H1 (cell line): ENCODE measurements around the gene AFF2. TPM values are rescaled to one million over a fixed set of nuclear protein-coding genes. Genes with fewer than 3 reads are reported as not detected.

Experiments used
- CTCF ChIA-PET: fragments of 300-600 bp; sonication (Branson Sonifier 250); formaldehyde crosslinking; loops from one replicate; lab custom pipeline; 2021; ENCODE audit not compliant: partially characterized antibody; lab: Charles Lee
- POLR2A ChIA-PET: fragments of 300-600 bp; sonication (Branson Sonifier 250); formaldehyde crosslinking; loops from one replicate; lab custom pipeline; 2021; ENCODE audit warnings: inconsistent platforms; ENCODE audit not compliant: partially characterized antibody; lab: Charles Lee
- DNase-seq, 2 experiments: peaks; one replicate each; pipeline versions ENCODE4 v3.0.0 to v3.0.0-alpha.2; 2010 to 2022; ENCODE audit warnings: low spot score in 2 of 2, low read depth in 1 of 2, mixed read lengths in 1 of 2
- FAIRE-seq: peaks from 2 replicates; lab custom pipeline; 2011; peaks lifted over from hg19 to GRCh38; lab: Jason Lieb, UNC
- H2AFZ ChIP-seq: 2 replicates; pipeline ENCODE4 v1.8.1; 2012; ENCODE audit warnings: low read length, inconsistent platforms
- H2AK5ac ChIP-seq: 2 replicates; pipeline ENCODE4 v1.6.1; 2013; ENCODE audit warnings: low read depth, low read length
- H2BK120ac ChIP-seq: replicated peaks from 2 replicates; pipeline ENCODE3; 2013; ENCODE audit warnings: low read depth, low read length, inconsistent platforms
- H2BK12ac ChIP-seq: 2 replicates; pipeline ENCODE4 v1.6.1; 2013; ENCODE audit warnings: low read depth, low read length
- H2BK15ac ChIP-seq: 2 replicates; pipeline ENCODE4 v1.6.1; 2013; ENCODE audit warnings: low read length
- H2BK20ac ChIP-seq: 2 replicates; pipeline ENCODE4 v1.6.1; 2013; ENCODE audit warnings: low read length
- H2BK5ac ChIP-seq: 2 replicates; pipeline ENCODE4 v1.6.1; 2013; ENCODE audit warnings: low read depth, low read length
- H3K14ac ChIP-seq: 2 replicates; pipeline ENCODE4 v1.6.1; 2013; ENCODE audit warnings: inconsistent platforms; ENCODE audit not compliant: insufficient read length
- H3K18ac ChIP-seq: 2 replicates; pipeline ENCODE4 v1.6.1; 2013; ENCODE audit warnings: low read length; ENCODE audit errors: extremely low read depth
- H3K23ac ChIP-seq: 2 replicates; pipeline ENCODE4 v1.6.1; 2013; ENCODE audit warnings: inconsistent platforms; ENCODE audit not compliant: insufficient read length
- H3K23me2 ChIP-seq: 2 replicates; pipeline ENCODE4 v1.6.1; 2013; ENCODE audit warnings: low read depth, low read length
- H3K27ac ChIP-seq: 2 replicates; pipeline ENCODE4 v1.6.1; 2011; ENCODE audit warnings: low read depth, low read length, inconsistent platforms
- H3K27me3 ChIP-seq, 4 experiments: replicated peaks in 1 of 4; 1 replicate in 1 of 4; 2 replicates in 3 of 4; pipeline versions ENCODE4 v1.6.1 to v1.8.1; 2011 to 2013; ENCODE audit warnings: low read length in 3 of 4, mild to moderate bottlenecking in 3 of 4, inconsistent platforms in 2 of 4, mixed read lengths in 2 of 4, moderate library complexity in 1 of 4; ENCODE audit not compliant: control insufficient read depth in 3 of 4, insufficient read depth in 3 of 4; ENCODE audit errors: extremely low read depth in 1 of 4
- H3K36me3 ChIP-seq, 4 experiments: 2 replicates each; pipeline versions ENCODE4 v1.6.1 to v1.8.1; 2011 to 2013; ENCODE audit warnings: mild to moderate bottlenecking in 4 of 4, low read length in 3 of 4, moderate library complexity in 2 of 4, control low read depth in 1 of 4, inconsistent platforms in 1 of 4; ENCODE audit not compliant: insufficient read depth in 4 of 4, control insufficient read depth in 2 of 4
- H3K4ac ChIP-seq: replicated peaks from 2 replicates; pipeline ENCODE3; 2013; ENCODE audit warnings: low read length, low read depth, mixed read lengths, inconsistent platforms; ENCODE audit not compliant: insufficient read length
- H3K4me1 ChIP-seq, 4 experiments: replicated peaks in 1 of 4; 1 replicate in 1 of 4; 2 replicates in 3 of 4; pipeline versions ENCODE4 v1.6.1 to v1.8.1; 2011 to 2013; ENCODE audit warnings: low read length in 3 of 4, inconsistent platforms in 2 of 4, mixed read lengths in 1 of 4; ENCODE audit not compliant: insufficient read depth in 4 of 4, control insufficient read depth in 3 of 4
- H3K4me2 ChIP-seq, 2 experiments: 2 replicates each; pipeline versions ENCODE4 v1.6.1 to v1.8.1; 2011 to 2013; ENCODE audit warnings: low read depth in 2 of 2, low read length in 2 of 2, control low read depth in 1 of 2, inconsistent platforms in 1 of 2, mild to moderate bottlenecking in 1 of 2; ENCODE audit not compliant: insufficient read depth in 1 of 2
- H3K4me3 ChIP-seq, 4 experiments: fragments of 200-600, 300-600 bp in 1 of 4; sonication (generic), shearing (Covaris generic), sonication (Bioruptor Twin) in 1 of 4; 2 replicates each; pipeline versions ENCODE4 v1.5.1 to v1.8.1; 2011 to 2016; ENCODE audit warnings: low read length in 4 of 4, low read depth in 3 of 4, control low read depth in 2 of 4, inconsistent platforms in 2 of 4, mild to moderate bottlenecking in 2 of 4, mixed read lengths in 1 of 4, moderate library complexity in 1 of 4; ENCODE audit not compliant: insufficient read depth in 2 of 4; ENCODE audit errors: extremely low read depth in 1 of 4
- H3K56ac ChIP-seq: replicated peaks from 2 replicates; pipeline ENCODE3; 2013; ENCODE audit warnings: low read depth, mild to moderate bottlenecking, mixed read lengths, low read length, inconsistent platforms; ENCODE audit not compliant: insufficient read length
- H3K79me1 ChIP-seq: 2 replicates; pipeline ENCODE4 v1.6.1; 2013; ENCODE audit warnings: low read depth, low read length, control low read depth
- H3K79me2 ChIP-seq, 2 experiments: 2 replicates each; pipeline versions ENCODE4 v1.6.1 to v1.8.1; 2012 to 2013; ENCODE audit warnings: low read length in 2 of 2, mild to moderate bottlenecking in 2 of 2, inconsistent platforms in 1 of 2; ENCODE audit not compliant: insufficient read depth in 2 of 2, control insufficient read depth in 1 of 2
- H3K9ac ChIP-seq, 4 experiments: replicated peaks in 1 of 4; 1 replicate in 1 of 4; 2 replicates in 3 of 4; pipeline versions ENCODE4 v1.6.1 to v1.8.1; 2011 to 2013; ENCODE audit warnings: low read depth in 3 of 4, low read length in 3 of 4, control low read depth in 2 of 4, mild to moderate bottlenecking in 2 of 4, moderate library complexity in 2 of 4, inconsistent platforms in 1 of 4; ENCODE audit errors: extremely low read depth in 1 of 4
- H3K9me3 ChIP-seq, 2 experiments: 2 replicates each; pipeline versions ENCODE4 v1.6.1 to v1.8.1; 2012 to 2013; ENCODE audit warnings: mild to moderate bottlenecking in 2 of 2, moderate library complexity in 2 of 2, control low read depth in 1 of 2, inconsistent platforms in 1 of 2, low read depth in 1 of 2, low read length in 1 of 2, mixed read lengths in 1 of 2; ENCODE audit not compliant: insufficient read depth in 2 of 2
- H4K20me1 ChIP-seq, 2 experiments: replicated peaks in 1 of 2; 2 replicates each; pipeline versions ENCODE3 to v1.8.1; 2011 to 2013; ENCODE audit warnings: inconsistent platforms in 2 of 2, low read length in 2 of 2, mild to moderate bottlenecking in 1 of 2; ENCODE audit not compliant: insufficient read depth in 2 of 2, control insufficient read depth in 1 of 2
- H4K5ac ChIP-seq: 2 replicates; pipeline ENCODE4 v1.6.1; 2013; ENCODE audit warnings: low read length, low read depth, mixed read lengths, inconsistent platforms; ENCODE audit not compliant: insufficient read length
- H4K8ac ChIP-seq: 2 replicates; pipeline ENCODE4 v1.8.0; 2013; ENCODE audit warnings: mild to moderate bottlenecking, moderate library complexity, low read length, inconsistent platforms; ENCODE audit not compliant: insufficient read depth; ENCODE audit errors: extremely low read depth
- H4K91ac ChIP-seq: replicated peaks from 2 replicates; pipeline ENCODE3; 2013; ENCODE audit warnings: low read length, mixed read lengths, inconsistent platforms; ENCODE audit not compliant: insufficient read length
- CREB1 ChIP-seq: IDR thresholded peaks from 2 replicates; pipeline ENCODE4 v1.6.1; 2012; ENCODE audit warnings: inconsistent platforms
- WGBS, 2 experiments: shearing (Covaris generic) in 1 of 2; methylation state at CpG; one replicate each; pipeline versions ENCODE4 v1.1.6 to v1.1.7; 2013 to 2015; ENCODE audit warnings: low lambda C conversion rate in 2 of 2, mixed read lengths in 2 of 2, inconsistent platforms in 1 of 2, low coverage in 1 of 2, missing lambda C conversion rate in 1 of 2; ENCODE audit not compliant: insufficient replicate concordance in 2 of 2, insufficient coverage in 1 of 2, insufficient read length in 1 of 2; ENCODE audit errors: extremely low coverage in 1 of 2, missing lambda C conversion rate in 1 of 2; 5-methylcytosine and 5-hydroxymethylcytosine counted together
- polyA plus RNA-seq, 7 experiments: library from polyadenylated mRNA; depleted of rRNA in 3 of 7; stranded (reverse) in 5 of 7; unstranded in 2 of 7; fragments of >200 nt in 5 of 7; fragments of 200-250 nt in 2 of 7; gene quantifications; 1 replicate in 5 of 7; 2 replicates in 1 of 7; 4 replicates in 1 of 7; pipeline versions ENCODE4 v1.2.1 to v1.2.3, GENCODE V29; 2011 to 2013; ENCODE audit warnings: missing spikeins in 2 of 7, mixed read lengths in 2 of 7
- total RNA-seq: library from RNA; stranded (reverse); fragmentation: NEBNext Ultra II Directional; extraction: Animal tissue kit (Norgen Biotek cat#: 25700); gene quantifications from 2 replicates; pipeline ENCODE4 v1.2.1, GENCODE V29; 2021

The AFF2 gene
- total and polyA plus RNA-seq, 2 of the 8 experiments (the other 6 are each of a cell fraction or from before 2014, with no cell fraction given): 2.0 to 7.3 TPM

DNA sequence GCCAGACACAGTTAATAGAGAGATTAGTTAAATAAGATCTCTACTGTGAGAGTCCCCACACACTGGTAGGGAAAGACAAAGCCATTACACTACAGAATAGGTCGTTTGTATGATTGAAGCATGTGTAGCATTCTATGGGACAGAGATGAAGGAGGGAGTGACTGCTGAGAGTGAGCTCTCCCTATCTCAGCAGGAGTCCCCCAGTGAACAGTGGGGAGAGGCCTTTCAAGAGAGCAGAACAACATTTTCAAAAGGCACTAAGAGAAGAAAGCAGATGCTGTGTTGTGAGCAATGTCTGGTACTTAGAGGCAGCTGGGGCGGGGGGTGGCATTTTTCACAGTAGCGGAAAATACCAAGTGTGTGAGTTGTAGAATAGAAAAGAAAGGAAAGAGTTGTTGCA, 413.6 kb downstream of the AFF2 start:
- H3K4ac ChIP-seq: no peak overlapping the region
- H3K9me3 ChIP-seq: no peaks in the 10 kb centered on the region
- H3K14ac ChIP-seq: no peak overlapping the region
- no peak overlapping the region for H4K91ac ChIP-seq
- H3K36me3 ChIP-seq: no peaks in the 10 kb centered on the region
- no peak overlapping the region for H3K9ac ChIP-seq
- no peak overlapping the region for H2AFZ ChIP-seq
- H3K79me1 ChIP-seq: no peaks in the 10 kb centered on the region
- 85% methylated on average over 3 of the region's 3 CpGs; no CpG with 5 or more reads in 1 of the 2 experiments for WGBS, 2 experiments
- H4K5ac ChIP-seq: no peak overlapping the region
- H2BK20ac ChIP-seq: no peak overlapping the region
- no peak overlapping the region for H3K23ac ChIP-seq
- ChIA-PET CTCF (interaction anchor here (2.1 kb wide), 1 partner anchor 11 kb away, joined by 4 read pairs; no protein-coding TSS in a partner anchor), POLR2A (no interaction called here)
- no peak overlapping the region for H4K8ac ChIP-seq
- H2AK5ac ChIP-seq: no peak overlapping the region
- H3K23me2 ChIP-seq: no peaks in the 10 kb centered on the region
- H3K4me1 ChIP-seq: no peaks in the 10 kb centered on the region
- no peaks in the 10 kb centered on the region for H4K20me1 ChIP-seq
- no peak overlapping the region for H2BK5ac ChIP-seq
- H3K4me3 ChIP-seq: no peak overlapping the region
- H2BK12ac ChIP-seq: no peak overlapping the region
- no peak overlapping the region for H3K18ac ChIP-seq
- H2BK15ac ChIP-seq: no peak overlapping the region
- FAIRE-seq: no peak
- H3K79me2 ChIP-seq: no peaks in the 10 kb centered on the region
- DNase-seq: no peak
- H3K27ac ChIP-seq: no peak overlapping the region
- no peak overlapping the region for H3K56ac ChIP-seq
- no peak overlapping the region for H3K4me2 ChIP-seq
- no peak overlapping the region for H2BK120ac ChIP-seq
- H3K27me3 ChIP-seq: no peaks in the 10 kb centered on the region
- no peak for TF ChIP-seq CREB1
